Activated CD8-positive, alpha-beta T cell treated with anti-CD3 and anti-CD28 coated beads for 36 hours (primary cell): Measurements from ENCODE around the gene CAMK1D. TPM values are rescaled to one million over a fixed set of nuclear protein-coding genes. Genes with fewer than 3 reads are reported as not detected.
"Not testable (repeated sequence)": the region's sequence is repeated elsewhere in the genome, so short reads cannot be mapped to it uniquely, and the experiment has no call there.

ENCODE experiments used
- ATAC-seq: fragments of 200-7000 bp; cut with Tn5 transposase; one replicate; pipeline ENCODE4 v1.10.0; 2021; ENCODE audit warnings: mild to moderate bottlenecking, moderate library complexity
- CTCF ChIA-PET: fragments of 350-600 bp; sonication (Branson Sonifier 250); formaldehyde crosslinking; loops from one replicate; lab custom pipeline; 2021; ENCODE audit warnings: antibody characterized with exemption; lab: Charles Lee
- POLR2A ChIA-PET: fragments of 350-600 bp; sonication (Branson Sonifier 250); formaldehyde crosslinking; loops from one replicate; lab custom pipeline; 2021; ENCODE audit warnings: antibody characterized with exemption; lab: Charles Lee
- DNase-seq: peaks from one replicate; pipeline ENCODE4 v3.0.0-alpha.2; 2020
- H3K27ac Mint-ChIP-seq: one replicate; pipeline ENCODE4 v1.8.0; 2021; ENCODE audit warnings: mild to moderate bottlenecking, mixed read lengths
- H3K27me3 Mint-ChIP-seq: one replicate; pipeline ENCODE4 v1.8.0; 2021; ENCODE audit warnings: mixed read lengths
- H3K36me3 Mint-ChIP-seq: one replicate; pipeline ENCODE4 v1.8.0; 2021; ENCODE audit warnings: low read depth, mixed read lengths
- H3K4me1 Mint-ChIP-seq: one replicate; pipeline ENCODE4 v1.8.0; 2021; ENCODE audit warnings: low read depth, mixed read lengths
- H3K4me3 Mint-ChIP-seq: one replicate; pipeline ENCODE4 v1.8.0; 2021; ENCODE audit warnings: mild to moderate bottlenecking, moderate library complexity, mixed read lengths
- H3K9me3 Mint-ChIP-seq: one replicate; pipeline ENCODE4 v1.8.0; 2021; ENCODE audit warnings: mixed read lengths
- CTCF ChIP-seq: fragments of 200-600 bp; IDR thresholded peaks from one replicate; pipeline ENCODE4 v1.8.0; 2022; ENCODE audit warnings: antibody characterized with exemption, mild to moderate bottlenecking
- intact Hi-C: fragments of 100-400 bp; cut with micrococcal nuclease; formaldehyde crosslinking; loops from one replicate; pipeline ENCODE4 v1.10.0; 2022
- total RNA-seq, 2 experiments: library from RNA; stranded (reverse); gene quantifications; one replicate each; pipeline ENCODE4 v1.2.3, GENCODE V29; 2021

CAMK1D gene
- total RNA-seq, 2 experiments from 2014 or later = 13.8 TPM

DNA sequence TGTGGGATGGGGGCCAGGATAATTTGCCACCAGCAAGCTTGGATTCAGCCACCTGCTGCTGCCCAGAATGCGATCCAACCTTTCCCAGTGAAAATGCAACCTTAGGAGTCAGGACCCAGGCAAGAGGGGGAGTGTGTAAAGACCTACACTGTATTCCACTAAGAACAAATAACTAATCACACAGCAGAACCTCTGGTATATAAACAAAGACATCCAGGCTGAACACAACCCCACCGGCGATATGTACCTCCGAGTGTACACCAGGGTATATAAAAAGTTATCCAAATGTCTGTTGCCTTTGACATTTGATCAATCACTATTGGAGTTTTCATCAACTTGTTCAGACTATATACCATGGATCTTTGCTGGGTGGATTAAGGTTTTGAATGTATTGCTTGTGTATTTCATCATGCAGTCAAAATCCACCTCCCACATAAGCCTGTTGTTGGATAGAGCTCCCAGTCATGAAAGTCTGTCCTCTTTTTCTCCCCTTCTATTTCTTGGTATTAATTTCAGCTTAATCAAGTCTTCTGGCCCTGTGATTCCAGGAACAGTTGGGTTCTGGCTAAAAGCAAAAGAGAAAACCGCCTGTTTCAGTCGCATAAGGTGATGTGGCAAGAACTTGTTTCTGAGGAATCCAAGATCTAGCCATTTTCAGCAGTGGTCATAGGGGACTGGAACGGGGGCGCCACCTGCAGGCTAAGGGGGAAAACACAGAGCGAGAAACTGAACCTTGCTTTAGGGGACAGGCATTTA, 361.4 kb downstream of the CAMK1D start:
- POLR2A ChIA-PET = interaction anchor here (1.1 to 1.2 kb wide), 2 partner anchors 11 to 14 kb away, joined by 3 to 4 read pairs; no protein-coding TSS in a partner anchor
- Mint-ChIP-seq H3K27ac (peak overlapping the region; percentile 84), H3K9me3 (no peaks in the 10 kb centered on the region), H3K36me3 (no peaks in the 10 kb centered on the region), H3K4me1 (peaks cover 59% of the 10 kb centered on the region), H3K27me3 (no peaks in the 10 kb centered on the region), H3K4me3 (no peak overlapping the region)
- TF ChIP-seq CTCF = peak; percentile 84
- CTCF ChIA-PET = interaction anchor here (0.6 to 5.6 kb wide), 33 partner anchors 8 to 515 kb away, joined by 3 to 29 read pairs (median 4); partner anchors contain the start of genes CDC123, NUDT5 and OPTN
- ATAC-seq (peak; percentile 91), DNase-seq (peak; percentile 90)
- intact Hi-C loops = loop anchor here (5.0 to 10.0 kb wide), 2 partner anchors 364 to 448 kb away; no protein-coding TSS in a partner anchor

DNA sequence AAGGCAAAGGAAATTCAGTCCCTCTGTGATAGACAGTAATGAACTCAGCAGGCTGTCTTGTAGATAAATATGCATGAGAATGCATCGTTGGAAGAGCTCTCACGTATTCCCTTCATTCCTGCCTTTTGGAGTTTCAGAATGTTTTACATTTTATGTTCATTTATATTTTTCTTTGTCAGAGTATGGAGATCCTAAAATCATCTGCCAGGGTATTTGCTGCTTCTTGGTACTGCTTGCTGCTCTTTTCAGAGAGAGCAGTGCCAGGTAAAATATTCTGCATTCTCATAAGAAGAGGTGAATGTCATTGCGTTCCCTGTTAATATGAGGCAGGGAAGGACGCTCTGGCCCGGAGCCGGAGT, 362.0 kb downstream of the CAMK1D start:
- ATAC-seq = no peak
- intact Hi-C loops = loop anchor here (5.0 to 10.0 kb wide), 2 partner anchors 363 to 449 kb away; no protein-coding TSS in a partner anchor
- no peak for TF ChIP-seq CTCF

GRCh38 chr10:12712293-12712983, 363.1 kb downstream of the CAMK1D start:
- peaks cover 50% of the 10 kb centered on the region for H3K4me1 Mint-ChIP-seq
- no peaks in the 10 kb centered on the region for H3K9me3 Mint-ChIP-seq
- ChIA-PET POLR2A (interaction anchor here (1.3 kb wide), 1 partner anchor 13 kb away, joined by 4 read pairs; no protein-coding TSS in a partner anchor), CTCF (interaction anchor here (0.7 to 5.6 kb wide), 14 partner anchors 9 to 498 kb away, joined by 3 to 29 read pairs (median 4); no protein-coding TSS in a partner anchor)
- no peak for ATAC-seq
- peak; percentile 33 for DNase-seq
- intact Hi-C loops = loop anchor here (5.0 to 10.0 kb wide), 2 partner anchors 362 to 450 kb away; no protein-coding TSS in a partner anchor
- no peak overlapping the region for H3K4me3 Mint-ChIP-seq
- no peak for TF ChIP-seq CTCF
- H3K36me3 Mint-ChIP-seq = no peaks in the 10 kb centered on the region
- H3K27ac Mint-ChIP-seq = peak overlapping the region; percentile 75
- no peaks in the 10 kb centered on the region for H3K27me3 Mint-ChIP-seq

More for the DNA sequence above, 362.0 kb downstream of the CAMK1D start:
- no peaks in the 10 kb centered on the region for H3K36me3 Mint-ChIP-seq
- ChIA-PET CTCF (interaction anchor here (0.6 to 5.6 kb wide), 26 partner anchors 9 to 497 kb away, joined by 3 to 29 read pairs (median 4); partner anchors contain the start of gene OPTN), POLR2A (interaction anchor here (0.6 to 1.2 kb wide), 3 partner anchors 12 to 388 kb away, joined by 3 to 4 read pairs (median 3); no protein-coding TSS in a partner anchor)
- H3K4me1 Mint-ChIP-seq = peaks cover 57% of the 10 kb centered on the region
- DNase-seq = no peak
- H3K4me3 Mint-ChIP-seq = no peak overlapping the region
- no peaks in the 10 kb centered on the region for H3K27me3 Mint-ChIP-seq
- peak overlapping the region; percentile 27 for H3K27ac Mint-ChIP-seq
- H3K9me3 Mint-ChIP-seq = no peaks in the 10 kb centered on the region

- not testable (repeated sequence) for H3K9me3 Mint-ChIP-seq, H3K36me3 Mint-ChIP-seq, H3K27me3 Mint-ChIP-seq, H3K27ac Mint-ChIP-seq, H3K4me3 Mint-ChIP-seq, ATAC-seq, DNase-seq
- CTCF ChIA-PET = interaction anchor here (1.0 kb wide), 2 partner anchors 13 to 498 kb away, joined by 3 read pairs; no protein-coding TSS in a partner anchor
- intact Hi-C loops = loop anchor here (5.0 to 10.0 kb wide), 2 partner anchors 362 to 451 kb away; no protein-coding TSS in a partner anchor
- POLR2A ChIA-PET = interaction anchor here (1.3 kb wide), 1 partner anchor 13 kb away, joined by 4 read pairs; no protein-coding TSS in a partner anchor
- H3K4me1 Mint-ChIP-seq = peaks cover 44% of the 10 kb centered on the region
Measured at GRCh38 chr10:12712984-12713316, 363.6 kb downstream of the CAMK1D start.

DNA sequence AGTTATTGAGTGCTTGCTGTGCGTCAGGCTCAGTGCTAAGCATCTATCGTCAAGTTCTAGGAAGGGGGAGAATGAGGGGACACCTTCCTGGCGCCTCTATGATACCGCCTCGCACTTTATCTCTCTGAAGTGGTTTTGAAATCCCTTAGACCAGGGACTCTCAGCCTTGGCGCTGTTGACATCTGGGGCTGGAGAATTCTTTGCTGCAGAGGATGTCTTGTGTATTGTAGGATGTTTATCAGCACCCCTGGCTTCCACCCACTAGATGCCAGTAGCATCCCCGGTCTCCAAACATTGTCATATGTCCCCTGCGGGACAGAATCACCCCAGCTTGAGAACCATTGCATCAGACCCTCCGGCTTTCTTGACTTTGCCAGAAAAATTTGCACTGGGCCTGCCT, 366.7 kb downstream of the CAMK1D start:
- peaks cover 4% of the 10 kb centered on the region for H3K36me3 Mint-ChIP-seq
- no peak for TF ChIP-seq CTCF
- H3K27me3 Mint-ChIP-seq = no peaks in the 10 kb centered on the region
- ChIA-PET CTCF (no interaction called here), POLR2A (no interaction called here)
- no peak overlapping the region for H3K27ac Mint-ChIP-seq
- intact Hi-C loops = loop anchor here (10.0 kb wide), 1 partner anchor 359 kb away; no protein-coding TSS in a partner anchor
- peaks cover 33% of the 10 kb centered on the region for H3K4me1 Mint-ChIP-seq
- no peaks in the 10 kb centered on the region for H3K9me3 Mint-ChIP-seq
- no peak for DNase-seq
- no peak for ATAC-seq
- no peak overlapping the region for H3K4me3 Mint-ChIP-seq
